Stimulated activated CD8-positive, alpha-beta memory T cell treated with anti-CD3 and anti-CD28 coated beads, Interleukin-7, amount 100 ng/mL, for 48 hours (primary cell): ENCODE data around the gene KCNJ18.
"Not testable (repeated sequence)": the region's sequence is repeated elsewhere in the genome, so short reads cannot be mapped to it uniquely, and the experiment has no call there.

ENCODE experiments used
- DNase-seq, 2 donors: peaks; one replicate each; pipeline ENCODE4 v3.0.0-alpha.2; 2020; ENCODE audit warnings: low read depth in 1 of 2; ENCODE audit errors: extremely low read depth in 1 of 2

The KCNJ18 gene

GRCh38 chr17:21720566-21720965 is 28.2 kb downstream of the KCNJ18 start:
- DNase-seq: not testable (repeated sequence)

GRCh38 chr17:21722268-21722667 is 29.9 kb downstream of the KCNJ18 start:
- not testable (repeated sequence) for DNase-seq

GRCh38 chr17:21724216-21725006 is 32.1 kb downstream of the KCNJ18 start:
- not testable (repeated sequence) for DNase-seq

- DNase-seq: not testable (repeated sequence)
These were observed 38.8 kb downstream of the KCNJ18 start for GRCh38 chr17:21731076-21731475.

GRCh38 chr17:21733931-21734330 is 41.6 kb downstream of the KCNJ18 start:
- DNase-seq: not testable (repeated sequence)

- DNase-seq: not testable (repeated sequence)
These were observed 43.5 kb downstream of the KCNJ18 start for GRCh38 chr17:21735814-21736213.

- DNase-seq: not testable (repeated sequence)
These were observed 44.8 kb downstream of the KCNJ18 start for GRCh38 chr17:21737015-21737580.

GRCh38 chr17:21738241-21738640 is 45.9 kb downstream of the KCNJ18 start:
- DNase-seq: not testable (repeated sequence)

GRCh38 chr17:21738877-21739474 is 46.7 kb downstream of the KCNJ18 start:
- DNase-seq: not testable (repeated sequence)

- not testable (repeated sequence) for DNase-seq
These were observed 47.2 kb downstream of the KCNJ18 start for GRCh38 chr17:21739485-21739884.

- DNase-seq: not testable (repeated sequence)
These were observed 48.5 kb downstream of the KCNJ18 start for GRCh38 chr17:21740836-21741235.

- not testable (repeated sequence) for DNase-seq
These were observed 49.2 kb downstream of the KCNJ18 start for GRCh38 chr17:21741520-21741919.

- no peak for DNase-seq
These were observed 50.0 kb downstream of the KCNJ18 start for GRCh38 chr17:21742326-21742725.

- DNase-seq: not testable (repeated sequence)
These were observed 51.8 kb downstream of the KCNJ18 start for GRCh38 chr17:21744151-21744550.

GRCh38 chr17:21744621-21745020 is 52.3 kb downstream of the KCNJ18 start:
- DNase-seq: not testable (repeated sequence)

GRCh38 chr17:21745385-21746054 is 53.2 kb downstream of the KCNJ18 start:
- DNase-seq: not testable (repeated sequence)

- not testable (repeated sequence) for DNase-seq
These were observed 54.1 kb downstream of the KCNJ18 start for GRCh38 chr17:21746415-21746814.

- not testable (repeated sequence) for DNase-seq
These were observed 55.0 kb downstream of the KCNJ18 start for GRCh38 chr17:21747195-21747915.

- DNase-seq: not testable (repeated sequence)
These were observed 56.4 kb downstream of the KCNJ18 start for GRCh38 chr17:21748686-21749085.

- DNase-seq: not testable (repeated sequence)
These were observed 57.6 kb downstream of the KCNJ18 start for GRCh38 chr17:21749696-21750531.
